HepG2 (cell line): ENCODE data around the gene THOP1. TPM values are rescaled to one million over a fixed set of nuclear protein-coding genes. Genes with fewer than 3 reads are reported as not detected.

Experiments
- ATAC-seq: fragments of 200-7000 bp; cut with Tn5 transposase; 3 replicates; pipeline ENCODE4 v1.9.1; 2020; ENCODE audit warnings: mild to moderate bottlenecking, moderate library complexity
- BruUV-seq: library from RNA; stranded (reverse); fragments of 400-500 nt; replicated peaks from 2 replicates; lab custom pipeline; 2021; lab: Mats Ljungman, UMichigan
- CTCF ChIA-PET: fragments of 300-600 bp; formaldehyde crosslinking; extraction: SDS; loops from one replicate; lab custom pipeline; 2021; ENCODE audit warnings: low total read pairs, inconsistent platforms, low intra/inter-chr PET ratio; lab: Yijun Ruan, JAX
- POLR2A ChIA-PET: fragments of 350-600 bp; sonication (Branson Sonifier 250); formaldehyde crosslinking; loops from one replicate; lab custom pipeline; 2020; ENCODE audit warnings: antibody characterized with exemption, inconsistent platforms; lab: Yijun Ruan, JAX
- DNase-seq: peaks from one replicate; pipeline ENCODE4 v3.0.0-alpha.2; 2015; ENCODE audit warnings: low spot score
- FAIRE-seq: peaks from 3 replicates; lab custom pipeline; 2011; peaks lifted over from hg19 to GRCh38; lab: Jason Lieb, UNC
- H2AFZ ChIP-seq: one replicate; pipeline ENCODE4 v1.6.1; 2011; ENCODE audit warnings: low read length, inconsistent platforms
- H3K27ac ChIP-seq: fragments of 300-600 bp; 3 replicates; pipeline ENCODE4 v1.8.0; 2011; ENCODE audit warnings: mixed run types, mild to moderate bottlenecking, mixed read lengths, low read length, inconsistent platforms; ENCODE audit not compliant: insufficient read depth; ENCODE audit errors: extremely low read length
- H3K27me3 ChIP-seq, 2 experiments: fragments of 200-600 bp in 1 of 2; 2 replicates in 1 of 2; 3 replicates in 1 of 2; pipeline versions ENCODE4 v1.6.0 to v1.8.0; 2011; ENCODE audit warnings: low read length in 2 of 2, mild to moderate bottlenecking in 2 of 2, moderate library complexity in 2 of 2, inconsistent platforms in 1 of 2; ENCODE audit not compliant: insufficient read depth in 2 of 2, control insufficient read depth in 1 of 2
- H3K36me3 ChIP-seq, 2 experiments: fragments of 200-600 bp in 1 of 2; replicated peaks in 1 of 2; 2 replicates in 1 of 2; 3 replicates in 1 of 2; pipeline versions ENCODE4 v1.5.1 to v1.8.0; 2011; ENCODE audit warnings: low read length in 2 of 2, inconsistent platforms in 1 of 2; ENCODE audit not compliant: insufficient read depth in 2 of 2, control insufficient read depth in 1 of 2
- H3K4me1 ChIP-seq: 2 replicates; pipeline ENCODE4 v1.5.1; 2012; ENCODE audit warnings: low read length, inconsistent platforms; ENCODE audit not compliant: insufficient read depth
- H3K4me2 ChIP-seq: 2 replicates; pipeline ENCODE4 v1.6.0; 2011; ENCODE audit warnings: low read depth, low read length, inconsistent platforms
- H3K4me3 ChIP-seq, 3 experiments: fragments of 200-600 bp in 1 of 3; sonication (generic), shearing (Covaris generic) in 1 of 3; replicated peaks in 1 of 3; 2 replicates each; pipeline ENCODE4 v1.5.1; 2011 to 2016; ENCODE audit warnings: low read length in 3 of 3, inconsistent platforms in 2 of 3, low read depth in 2 of 3, mild to moderate bottlenecking in 2 of 3, control low read depth in 1 of 3, mixed read lengths in 1 of 3; ENCODE audit not compliant: insufficient read depth in 1 of 3
- H3K79me2 ChIP-seq: one replicate; pipeline ENCODE4 v1.6.1; 2011; ENCODE audit warnings: low read length, inconsistent platforms; ENCODE audit not compliant: insufficient read depth
- H3K9ac ChIP-seq: 2 replicates; pipeline ENCODE4 v1.6.0; 2011; ENCODE audit warnings: mild to moderate bottlenecking, low read depth, low read length, inconsistent platforms; ENCODE audit not compliant: insufficient read depth
- H3K9me3 ChIP-seq: 2 replicates; pipeline ENCODE4 v1.5.1; 2012; ENCODE audit warnings: mild to moderate bottlenecking, low read length
- H4K20me1 ChIP-seq: 2 replicates; pipeline ENCODE4 v1.6.0; 2011; ENCODE audit warnings: inconsistent platforms, mild to moderate bottlenecking, low read length, moderate library complexity; ENCODE audit not compliant: insufficient read depth
- EHMT2 ChIP-seq: fragments of 200-600 bp; sonication (generic); IDR thresholded peaks from 2 replicates; pipeline ENCODE4 v1.7.0; 2017; ENCODE audit warnings: antibody characterized with exemption, low read depth, low read length, borderline replicate concordance
- PAX8 ChIP-seq: sonication (generic); formaldehyde crosslinking; IDR thresholded peaks from 2 replicates; pipeline ENCODE4 v1.8.0; 2022; ENCODE audit warnings: mild to moderate bottlenecking, missing genetic modification reagents, borderline replicate concordance
- POLR2G ChIP-seq: fragments of 200-400 bp; formaldehyde crosslinking; IDR thresholded peaks from 2 replicates; pipeline ENCODE4 v1.6.1; 2018; ENCODE audit warnings: mild to moderate bottlenecking, low read depth, low read length, moderate library complexity
- ZNF18 ChIP-seq: sonication (generic); formaldehyde crosslinking; IDR thresholded peaks from 2 replicates; pipeline ENCODE4 v1.8.0; 2022; ENCODE audit warnings: mild to moderate bottlenecking, missing genetic modification reagents; ENCODE audit not compliant: insufficient replicate concordance
- WGBS: methylation state at CpG from one replicate; pipeline ENCODE4 v1.1.6; 2017; ENCODE audit warnings: low lambda C conversion rate; 5-methylcytosine and 5-hydroxymethylcytosine counted together
- in situ Hi-C: cut with HindIII; loops from 2 replicates; pipeline ENCODE4 v1.10.0; 2017; ENCODE audit warnings: low pct_unique_long_range_greater_than_20kb; ENCODE audit not compliant: extremely low pct_ligation_motif_present
- intact Hi-C: fragments of 100-400 bp; cut with micrococcal nuclease; formaldehyde crosslinking; loops from one replicate; pipeline ENCODE4 v1.10.0; 2022; ENCODE audit not compliant: unreplicated experiment
- polyA plus RNA-seq, 8 experiments: library from polyadenylated mRNA; depleted of rRNA in 3 of 8; stranded (reverse) in 7 of 8; unstranded in 1 of 8; fragments of >200 nt; fragmentation: Illumina TruSeq in 4 of 8; extraction: Trizol in 4 of 8; gene quantifications; 2 replicates each; pipeline versions ENCODE4 v1.2.1 to v1.2.3, GENCODE V29; 2011 to 2016; ENCODE audit warnings: low read depth in 4 of 8, missing spikeins in 1 of 8, mixed read lengths in 1 of 8; ENCODE audit not compliant: insufficient read depth in 1 of 8
- total RNA-seq, 5 experiments: library from RNA; depleted of rRNA; stranded (reverse); fragments of >200 nt; fragmentation: Illumina TruSeq; extraction: Trizol; gene quantifications; 2 replicates each; pipeline ENCODE4 v1.2.3, GENCODE V29; 2016; ENCODE audit warnings: low read depth in 1 of 5
- TF ChIP-seq, protein P1 (sequence below): sonication (generic); formaldehyde crosslinking; IDR thresholded peaks from 2 replicates; pipeline ENCODE4 v1.8.1; 2023; ENCODE audit warnings: missing genetic modification reagents, mild to moderate bottlenecking, borderline replicate concordance

The THOP1 gene
- total and polyA plus RNA-seq, 2 of the 13 experiments (the other 11 are each of a cell fraction or from before 2014, with no cell fraction given) = 74.4 to 116 TPM

- intact Hi-C loops (no loop called here), in situ Hi-C loops (no loop called here)
- Histone ChIP-seq H3K4me1 (no peaks in the 10 kb centered on the region), H3K27ac (no peak overlapping the region), H3K79me2 (no peaks in the 10 kb centered on the region), H3K9ac (no peak overlapping the region), H3K36me3 (peaks cover 27 to 68% of the 10 kb centered on the region in 2 experiments; a peak in 3 of 5 replicates), H3K9me3 (no peaks in the 10 kb centered on the region), H2AFZ (no peak overlapping the region), H3K4me2 (no peak overlapping the region), H4K20me1 (no peaks in the 10 kb centered on the region), H3K4me3 (no peak overlapping the region), H3K27me3 (no peaks in the 10 kb centered on the region)
- DNase-seq (no peak), FAIRE-seq (no peak), ATAC-seq (no peak)
- ChIA-PET CTCF (no interaction called here), POLR2A (no interaction called here)
- TF ChIP-seq ZNF18 (CRISPR knock-in tag) = no peak
- TF ChIP-seq EHMT2 = no peak
- TF ChIP-seq POLR2G = no peak
- no peak for TF ChIP-seq PAX8 (CRISPR knock-in tag)
- TF ChIP-seq, protein P1, sequence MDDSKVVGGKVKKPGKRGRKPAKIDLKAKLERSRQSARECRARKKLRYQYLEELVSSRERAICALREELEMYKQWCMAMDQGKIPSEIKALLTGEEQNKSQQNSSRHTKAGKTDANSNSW = no peak
- BruUV-seq = no TSS peak
- WGBS = 96% methylated on average over 27 of the region's 29 CpGs
These were observed 18.3 kb downstream of the THOP1 start for GRCh38 chr19:2803486-2804155.
